ENCODE measurements around the gene ATP2A3. TPM values are rescaled to one million over a fixed set of nuclear protein-coding genes. Genes with fewer than 3 reads are reported as not detected.

The ATP2A3 gene
- total and polyA plus RNA-seq, 2 donors (not counting 1 experiment from before 2014, with no cell fraction given), result 0.25 to 12.4 TPM

GRCh38 chr17:4006745-4007211 is 42.5 kb upstream of the ATP2A3 start:
- Histone ChIP-seq H3K9me3 (ENCODE audit: control insufficient read depth, insufficient read depth, low read depth, low read length) (no peaks in the 10 kb centered on the region), H3K79me2 (ENCODE audit: control insufficient read depth, insufficient read depth, low read length) (no peaks in the 10 kb centered on the region), H3K9ac (ENCODE audit: insufficient read depth, low read length) (no peak overlapping the region), H3K36me3 (ENCODE audit: control insufficient read depth, insufficient read depth, low read length) (peaks cover 27% of the 10 kb centered on the region), H3K27ac (ENCODE audit: insufficient read depth, low read length) (no peak overlapping the region), H3K4me1 (ENCODE audit: control insufficient read depth, extremely low read depth, insufficient read depth, low read length) (peaks cover 3% of the 10 kb centered on the region), H3K27me3 (ENCODE audit: control insufficient read depth, insufficient read depth, low read length) (no peaks in the 10 kb centered on the region), H3K4me2 (ENCODE audit: extremely low read depth, insufficient read depth, low read length) (no peak overlapping the region), H2AFZ (ENCODE audit: low read length) (no peak overlapping the region), H4K20me1 (ENCODE audit: control insufficient read depth, extremely low read depth, insufficient read depth, low read length) (no peaks in the 10 kb centered on the region), H3K4me3 (replicated peaks in 1 of 4; ENCODE audit: control extremely low read depth in 1 of 4, insufficient read depth in 1 of 4, low read depth in 3 of 4, low read length in 4 of 4) (no peak overlapping the region)
- TF ChIP-seq CTCF (conservative IDR thresholded peaks at IDR 0.05 in 1 of 2, IDR thresholded peaks at IDR 0.05 in 1 of 2; ENCODE audit: low read depth in 1 of 2, low read length in 2 of 2), result no peak
- TF ChIP-seq EZH2 (IDR thresholded peaks at IDR 0.05; ENCODE audit: low read length, missing control alignments), result no peak
- DNase-seq (ENCODE audit: low read depth in 2 of 2), result no peak

GRCh38 chr17:4006165-4006589 is 41.9 kb upstream of the ATP2A3 start:
- Histone ChIP-seq H4K20me1 (ENCODE audit: control insufficient read depth, extremely low read depth, insufficient read depth, low read length) (no peaks in the 10 kb centered on the region), H3K36me3 (ENCODE audit: control insufficient read depth, insufficient read depth, low read length) (peaks cover 27% of the 10 kb centered on the region), H3K27me3 (ENCODE audit: control insufficient read depth, insufficient read depth, low read length) (no peaks in the 10 kb centered on the region), H3K4me3 (replicated peaks in 1 of 4; ENCODE audit: control extremely low read depth in 1 of 4, insufficient read depth in 1 of 4, low read depth in 3 of 4, low read length in 4 of 4) (no peak overlapping the region), H3K4me2 (ENCODE audit: extremely low read depth, insufficient read depth, low read length) (no peak overlapping the region), H3K4me1 (ENCODE audit: control insufficient read depth, extremely low read depth, insufficient read depth, low read length) (peaks cover 3% of the 10 kb centered on the region), H3K9me3 (ENCODE audit: control insufficient read depth, insufficient read depth, low read depth, low read length) (no peaks in the 10 kb centered on the region), H2AFZ (ENCODE audit: low read length) (no peak overlapping the region), H3K27ac (ENCODE audit: insufficient read depth, low read length) (no peak overlapping the region), H3K79me2 (ENCODE audit: control insufficient read depth, insufficient read depth, low read length) (no peaks in the 10 kb centered on the region), H3K9ac (ENCODE audit: insufficient read depth, low read length) (no peak overlapping the region)
- DNase-seq (ENCODE audit: low read depth in 2 of 2), result no peak
- TF ChIP-seq EZH2 (IDR thresholded peaks at IDR 0.05; ENCODE audit: low read length, missing control alignments), result no peak
- TF ChIP-seq CTCF (conservative IDR thresholded peaks at IDR 0.05 in 1 of 2, IDR thresholded peaks at IDR 0.05 in 1 of 2; ENCODE audit: low read depth in 1 of 2, low read length in 2 of 2), result no peak

- TF ChIP-seq EZH2 (IDR thresholded peaks at IDR 0.05; ENCODE audit: low read length, missing control alignments), result no peak
- no peak for TF ChIP-seq CTCF (conservative IDR thresholded peaks at IDR 0.05 in 1 of 2, IDR thresholded peaks at IDR 0.05 in 1 of 2; ENCODE audit: low read depth in 1 of 2, low read length in 2 of 2)
- no peak for DNase-seq (ENCODE audit: low read depth in 2 of 2)
These were observed 41.3 kb upstream of the ATP2A3 start for GRCh38 chr17:4005296-4006164.

More at GRCh38 chr17:4005296-4006164, 41.3 kb upstream of the ATP2A3 start:
- Histone ChIP-seq H3K9ac (ENCODE audit: insufficient read depth, low read length) (no peak overlapping the region), H3K4me1 (ENCODE audit: control insufficient read depth, extremely low read depth, insufficient read depth, low read length) (peaks cover 3% of the 10 kb centered on the region), H3K4me3 (replicated peaks in 1 of 4; ENCODE audit: control extremely low read depth in 1 of 4, insufficient read depth in 1 of 4, low read depth in 3 of 4, low read length in 4 of 4) (no peak overlapping the region), H3K27me3 (ENCODE audit: control insufficient read depth, insufficient read depth, low read length) (no peaks in the 10 kb centered on the region), H3K4me2 (ENCODE audit: extremely low read depth, insufficient read depth, low read length) (no peak overlapping the region), H3K36me3 (ENCODE audit: control insufficient read depth, insufficient read depth, low read length) (peaks cover 27% of the 10 kb centered on the region), H3K79me2 (ENCODE audit: control insufficient read depth, insufficient read depth, low read length) (no peaks in the 10 kb centered on the region), H3K27ac (ENCODE audit: insufficient read depth, low read length) (no peak overlapping the region), H3K9me3 (ENCODE audit: control insufficient read depth, insufficient read depth, low read depth, low read length) (no peaks in the 10 kb centered on the region), H2AFZ (ENCODE audit: low read length) (no peak overlapping the region), H4K20me1 (ENCODE audit: control insufficient read depth, extremely low read depth, insufficient read depth, low read length) (no peaks in the 10 kb centered on the region)

Data from fibroblast of lung (primary cell).